UCSD-AML1 (cell line): ENCODE data around the gene PLCD1.
"Not testable (repeated sequence)": the region's sequence is repeated elsewhere in the genome, so short reads cannot be mapped to it uniquely, and the experiment has no call there.

Source experiments
- DNase-seq: peaks from one replicate; lab custom pipeline; 2025; ENCODE audit not compliant: unreplicated experiment; lab: John Stamatoyannopoulos, UW

The PLCD1 gene

GRCh38 chr3:38001456-38002081, 27.9 kb downstream of the PLCD1 start:
- no peak for DNase-seq

DNA sequence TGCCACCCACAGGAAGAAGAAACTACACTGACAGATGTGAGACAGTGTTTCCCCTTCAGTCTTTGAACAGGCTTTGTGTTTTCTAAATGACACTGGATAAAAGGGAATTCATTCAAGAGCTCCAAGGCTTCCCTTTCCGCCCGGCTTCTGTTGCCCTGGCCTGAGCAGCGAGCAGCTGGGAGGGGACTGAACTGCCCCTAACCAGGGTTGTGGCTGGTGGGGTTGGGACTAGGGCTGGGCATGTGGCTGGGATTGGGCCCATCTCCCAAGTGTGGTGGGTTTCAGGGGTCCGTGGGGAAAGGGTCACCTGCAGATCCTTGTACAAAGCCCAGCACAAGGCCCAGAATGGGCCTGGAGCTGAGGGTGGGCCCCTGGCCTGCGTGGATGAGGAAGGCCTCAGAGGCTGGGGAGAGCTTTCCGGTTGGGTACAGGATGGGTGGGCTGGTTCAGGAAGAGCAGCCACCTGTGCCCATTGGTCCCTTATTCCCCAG, 28.4 kb downstream of the PLCD1 start:
- no peak for DNase-seq

DNA sequence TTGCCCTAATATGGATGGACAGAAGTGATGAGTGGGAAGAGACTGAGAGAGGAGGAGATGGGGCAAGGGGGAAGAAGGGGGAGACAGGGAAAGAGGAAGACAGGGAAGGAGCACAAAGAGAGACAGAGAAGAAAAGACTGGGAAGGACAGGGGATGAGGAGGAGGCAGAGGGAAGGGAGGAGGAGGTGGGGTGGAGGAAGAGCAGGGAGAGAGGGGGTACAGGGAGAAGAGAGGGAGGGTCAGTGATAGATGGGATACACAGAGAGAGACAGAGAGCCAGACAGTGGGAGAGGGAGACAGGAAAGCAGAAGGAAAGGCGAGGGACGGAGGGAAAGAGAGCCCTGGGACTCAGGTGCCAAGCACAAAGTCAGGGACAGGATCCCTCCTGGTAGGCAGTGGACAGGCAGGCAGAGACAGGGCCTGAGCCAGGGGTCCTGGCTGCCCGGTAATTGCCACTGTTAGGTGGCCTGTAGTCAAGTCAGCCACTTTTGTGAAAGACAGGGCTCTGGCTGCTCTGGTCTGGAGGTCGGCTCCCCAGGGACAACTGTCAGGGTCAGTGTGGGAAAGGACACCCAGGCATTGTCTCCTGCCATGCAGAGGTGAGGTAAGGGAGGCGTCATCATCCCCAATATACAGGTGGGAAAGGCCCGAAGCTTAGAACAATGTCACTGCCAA, 29.1 kb downstream of the PLCD1 start:
- DNase-seq, result no peak

DNA sequence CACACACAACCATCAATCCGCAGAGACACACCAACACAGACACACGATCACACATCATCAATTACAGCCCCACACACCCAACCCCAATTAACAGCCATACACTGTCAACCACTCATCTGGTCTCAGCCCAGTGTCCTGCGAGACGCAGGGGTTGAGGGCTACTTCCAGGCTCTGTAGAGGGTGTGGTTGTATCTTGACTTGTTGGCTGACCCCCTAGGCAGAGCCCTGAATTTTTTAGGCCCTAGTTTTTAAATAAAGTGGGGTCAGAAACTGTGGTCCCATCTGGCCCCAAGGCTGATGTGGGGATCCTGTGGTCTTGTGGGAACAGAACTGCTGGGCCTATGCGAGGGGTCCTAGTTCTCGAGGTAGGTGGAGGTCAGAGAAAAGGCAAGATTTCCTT, 29.6 kb downstream of the PLCD1 start:
- no peak for DNase-seq

DNA sequence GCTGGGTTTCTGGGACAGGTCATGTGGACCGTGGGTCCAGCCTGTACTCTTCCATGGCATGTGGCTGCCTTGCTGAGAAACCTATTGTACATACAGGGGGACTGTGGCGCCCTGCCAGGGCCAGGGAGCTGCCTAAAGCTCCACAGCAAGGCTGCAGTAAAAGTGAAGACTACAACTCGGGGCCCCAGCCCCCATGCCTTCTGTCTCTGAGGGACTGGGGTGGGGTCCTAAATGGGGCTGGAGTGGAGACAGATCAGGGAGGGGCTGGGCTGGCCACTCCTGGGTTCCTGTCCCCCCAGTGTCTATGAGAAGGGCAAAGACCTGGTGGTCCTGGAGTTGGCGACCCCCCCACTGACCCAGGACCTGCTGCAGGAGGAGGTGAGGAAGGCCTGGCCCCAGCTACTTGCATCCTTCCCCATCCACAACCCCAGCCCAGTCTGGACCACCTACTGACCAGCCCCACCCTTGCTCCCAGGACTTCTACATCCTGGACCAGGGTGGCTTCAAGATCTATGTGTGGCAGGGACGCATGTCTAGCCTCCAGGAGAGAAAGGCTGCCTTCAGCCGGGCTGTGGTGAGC, 31.6 kb downstream of the PLCD1 start:
- no peak for DNase-seq

GRCh38 chr3:37997342-37997741, 32.1 kb downstream of the PLCD1 start:
- no peak for DNase-seq

DNA sequence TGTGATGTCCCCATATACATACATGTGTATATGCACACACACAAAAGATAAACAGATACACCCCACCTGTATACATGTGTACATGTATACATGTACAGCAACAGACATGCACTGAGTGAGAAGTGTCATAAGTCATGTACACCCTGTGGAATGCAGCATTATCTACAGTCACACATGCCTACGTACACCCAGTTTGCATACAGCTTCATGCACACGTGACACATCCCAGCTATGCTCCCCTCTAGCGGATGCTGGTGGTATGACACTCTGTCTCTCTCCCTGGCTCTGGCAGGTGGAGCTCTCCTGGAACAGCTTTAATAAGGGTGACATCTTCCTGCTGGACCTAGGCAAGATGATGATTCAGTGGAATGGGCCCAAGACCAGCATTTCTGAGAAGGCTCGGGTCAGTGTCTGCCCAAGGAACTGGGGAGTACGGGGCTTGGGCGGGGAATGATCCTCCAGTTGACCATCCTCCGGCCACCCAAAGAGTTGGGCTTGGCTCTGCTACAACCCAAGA, 32.6 kb downstream of the PLCD1 start:
- DNase-seq, result peak; percentile 67

- DNase-seq, result no peak
Measured at GRCh38 chr3:37995652-37996641, 33.5 kb downstream of the PLCD1 start.

- DNase-seq, result no peak
Measured at GRCh38 chr3:37994639-37994972, 34.8 kb downstream of the PLCD1 start.

- DNase-seq, result peak; percentile 85
Measured at GRCh38 chr3:37993820-37994638, 35.4 kb downstream of the PLCD1 start.

DNA sequence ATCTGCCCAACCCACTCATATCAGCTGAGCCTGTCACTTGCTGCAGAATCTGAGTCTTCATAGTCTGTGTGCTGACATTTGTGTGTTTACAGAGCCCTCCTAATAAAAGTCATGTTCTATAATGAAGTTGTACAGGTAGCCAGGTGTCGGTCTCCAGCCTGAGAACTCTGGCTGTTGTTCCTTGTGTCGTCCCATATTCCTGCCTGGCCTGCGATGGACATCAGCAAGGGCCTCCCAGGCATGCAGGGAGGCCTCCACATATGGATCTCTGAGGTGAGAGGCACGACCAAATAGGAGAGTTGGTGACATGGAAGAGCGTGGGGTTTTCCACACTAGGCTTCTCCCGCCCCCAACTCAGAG, 36.0 kb downstream of the PLCD1 start:
- no peak for DNase-seq

DNA sequence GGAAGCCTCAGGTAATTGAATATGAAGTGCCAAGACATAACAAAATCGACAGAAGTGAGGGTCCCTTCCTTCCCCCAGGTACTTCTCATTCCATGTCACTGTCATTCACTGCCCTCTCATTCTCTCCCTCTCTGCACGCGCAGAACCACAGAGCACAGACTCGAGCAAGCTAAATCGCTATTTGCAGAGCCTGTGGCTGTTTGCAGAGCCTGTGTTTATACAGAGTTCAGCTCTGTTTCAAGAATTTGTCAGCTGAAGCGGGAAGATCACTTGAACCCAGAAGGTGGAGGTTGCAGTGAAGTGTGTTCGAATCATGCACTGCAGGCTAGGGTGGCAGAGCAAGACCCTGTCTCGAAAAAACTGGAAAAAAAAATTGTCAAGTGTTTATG, 36.4 kb downstream of the PLCD1 start:
- DNase-seq, result no peak

GRCh38 chr3:37992271-37993066, 37.0 kb downstream of the PLCD1 start:
- DNase-seq, result no peak

DNA sequence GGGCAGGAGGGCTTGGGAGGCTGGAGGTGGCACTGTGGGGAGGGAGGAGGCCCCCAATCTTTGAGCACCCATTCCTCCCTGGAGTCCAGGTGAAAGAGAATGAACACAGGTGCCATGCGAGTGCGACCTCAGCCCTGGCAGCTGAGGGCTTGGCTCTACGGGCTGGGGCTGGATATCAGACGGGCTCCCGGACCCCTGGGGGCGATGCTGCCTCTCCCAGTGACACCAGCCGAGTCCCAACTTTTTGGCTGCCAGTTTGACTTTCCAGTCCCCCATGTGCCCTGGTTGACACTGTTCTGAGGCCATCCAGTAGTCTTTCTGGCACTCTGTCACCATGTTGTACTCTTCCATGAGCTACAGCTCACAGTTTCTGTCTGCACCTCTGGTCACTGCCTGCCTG, 37.6 kb downstream of the PLCD1 start:
- no peak for DNase-seq

- no peak for DNase-seq
Measured at GRCh38 chr3:37991109-37991508, 38.3 kb downstream of the PLCD1 start.

DNA sequence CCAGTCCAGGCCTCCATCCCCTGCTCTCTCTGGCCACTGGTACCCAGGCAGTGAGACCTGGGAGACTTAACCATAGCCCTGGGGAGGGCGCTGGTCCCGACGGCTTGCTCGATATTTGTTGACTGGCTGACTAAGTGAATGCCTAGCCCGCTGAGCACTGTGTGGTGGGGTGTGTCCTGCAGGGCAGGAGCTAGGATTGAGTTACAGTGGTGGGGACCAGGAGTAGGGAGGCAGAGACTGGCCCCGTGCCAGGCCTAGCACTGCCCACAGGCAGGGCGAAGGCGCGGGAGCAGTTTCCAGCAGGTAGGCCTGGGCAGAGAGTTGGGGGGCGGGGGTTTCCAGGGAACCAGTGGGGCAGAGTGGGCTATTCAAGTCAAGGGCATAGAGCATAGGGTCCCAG, 38.9 kb downstream of the PLCD1 start, which contains the start of gene VILL:
VILL (plus strand) TSS at position 260 of the 400 bp plus-strand sequence. CDS start 2,887 bp downstream, outside the sequence.
- DNase-seq, result no peak

DNA sequence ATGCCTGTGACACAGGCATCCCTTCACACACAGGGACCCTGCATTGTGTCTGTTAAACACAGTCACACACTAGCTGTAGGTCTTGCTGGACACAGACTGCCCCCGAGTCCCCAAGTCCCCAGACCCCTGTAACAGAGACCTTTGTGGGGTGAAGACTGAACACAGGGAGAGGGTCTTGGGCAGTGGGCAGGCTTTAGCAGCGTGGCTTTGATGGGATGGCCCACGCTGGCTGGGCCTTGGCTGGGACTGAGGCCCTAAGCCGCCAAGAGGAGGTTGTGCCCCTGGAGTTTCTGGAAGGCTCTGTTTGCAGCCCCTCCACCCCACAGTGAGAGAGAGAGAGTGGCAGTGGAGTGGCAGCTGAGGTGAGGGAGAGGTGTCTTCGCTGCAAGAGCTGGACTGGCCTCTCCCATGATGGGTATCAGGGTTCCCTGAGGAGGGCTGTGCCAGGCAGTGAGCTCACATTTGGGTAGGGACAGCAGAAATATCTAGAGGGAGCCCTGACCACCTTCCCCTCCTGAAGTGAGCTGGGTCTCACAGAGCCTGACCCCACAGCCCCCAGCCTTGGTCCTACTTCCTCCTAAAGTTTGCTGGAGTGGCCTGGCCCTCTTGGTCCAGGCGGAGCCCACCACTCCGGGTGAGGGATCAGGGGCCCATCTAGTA, 39.5 kb downstream of the PLCD1 start:
- DNase-seq, result no peak

DNA sequence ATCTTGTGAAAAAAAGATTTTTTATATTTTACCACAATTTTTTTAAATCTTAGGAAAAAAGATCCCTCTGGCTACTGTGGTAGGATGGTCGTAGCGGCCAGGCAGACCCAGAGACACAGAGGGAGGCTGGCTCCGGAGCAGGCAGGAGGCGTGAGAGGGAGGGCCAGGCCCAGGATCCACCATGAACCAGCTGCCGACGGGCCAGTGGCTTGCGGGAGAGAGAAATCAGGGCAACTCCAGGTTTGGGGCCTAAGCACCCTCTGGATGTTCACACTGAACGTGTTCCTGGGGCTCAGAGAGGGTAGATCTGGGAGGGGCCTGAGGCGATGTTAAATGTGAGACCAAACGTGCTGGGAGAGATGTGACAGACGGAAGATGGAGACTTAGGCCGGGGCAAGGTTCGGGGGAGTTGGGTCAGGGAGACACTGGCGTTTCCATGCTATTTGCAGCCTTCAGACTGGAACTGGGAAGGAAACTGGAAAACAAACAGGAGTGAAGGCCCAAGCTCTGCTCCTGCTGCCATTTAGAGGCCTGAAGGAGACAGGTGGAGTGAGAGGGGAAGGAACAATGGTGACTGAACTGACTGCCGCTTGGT, 40.4 kb downstream of the PLCD1 start:
- DNase-seq, result no peak

DNA sequence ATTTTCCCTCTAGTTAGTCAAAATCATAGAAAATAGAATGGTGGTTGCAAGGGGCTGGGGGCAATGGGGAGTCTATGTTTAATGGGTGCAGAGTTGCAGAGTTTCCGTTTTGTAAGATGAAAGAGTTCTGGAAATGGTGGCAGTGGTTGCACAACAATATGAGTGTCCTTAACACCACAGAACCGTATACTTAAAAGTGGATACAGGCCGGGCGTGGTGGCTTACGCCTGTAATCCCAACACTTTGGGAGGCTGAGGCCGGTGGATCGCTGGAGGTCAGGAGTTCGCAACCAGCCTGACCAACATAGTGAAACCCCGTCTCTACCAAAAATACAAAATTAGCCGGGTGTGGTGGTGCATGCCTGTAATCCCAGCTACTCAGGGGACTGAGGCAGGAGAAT, 41.1 kb downstream of the PLCD1 start:
- not testable (repeated sequence) for DNase-seq
